Right lobe of liver (tissue), 4 donors: ENCODE results near the gene FAM78B.

Experiments
- POLR2A ChIP-seq: fragments of 450-650 bp; IDR thresholded peaks from one replicate; pipeline ENCODE4 v1.6.1; 2017; ENCODE audit warnings: antibody characterized with exemption, mild to moderate bottlenecking
- TF ChIP-seq, protein P1 (sequence below), 4 donors: fragments of 200-600 bp in 3 of 4; fragments of 450-650 bp in 1 of 4; IDR thresholded peaks; one replicate each; pipeline versions ENCODE4 v1.5.1 to v1.8.0; 2016 to 2022; ENCODE audit warnings: antibody characterized with exemption in 4 of 4, mild to moderate bottlenecking in 2 of 4
- donor health status: DM: no; HTN: no; CAD: no.
- donor health status: DM: no; HTN: no; CAD: no.
- donor health status: DM: no; HTN: yes; CAD: no.

DNA sequence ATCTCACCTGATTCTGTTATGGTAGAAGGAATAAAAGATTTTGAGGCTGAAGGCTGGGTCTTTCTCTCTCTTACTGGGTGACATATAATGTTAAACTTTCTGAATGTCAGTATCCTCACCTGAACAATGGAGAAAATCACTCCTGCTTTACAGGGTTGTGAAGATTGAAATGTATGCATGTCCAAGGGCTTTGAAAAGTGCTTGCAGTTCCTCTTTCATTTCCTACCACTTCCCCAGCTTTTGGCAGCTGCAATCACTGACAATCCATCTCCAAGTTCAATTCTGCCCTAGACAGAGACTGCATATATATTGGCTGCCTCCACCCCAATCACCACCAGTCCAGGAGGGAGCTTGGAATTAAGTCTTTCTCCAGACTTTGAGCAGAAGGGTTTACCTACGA is 39.8 kb downstream of the FAM78B start:
- TF ChIP-seq POLR2A: no peak
- TF ChIP-seq, protein P1, sequence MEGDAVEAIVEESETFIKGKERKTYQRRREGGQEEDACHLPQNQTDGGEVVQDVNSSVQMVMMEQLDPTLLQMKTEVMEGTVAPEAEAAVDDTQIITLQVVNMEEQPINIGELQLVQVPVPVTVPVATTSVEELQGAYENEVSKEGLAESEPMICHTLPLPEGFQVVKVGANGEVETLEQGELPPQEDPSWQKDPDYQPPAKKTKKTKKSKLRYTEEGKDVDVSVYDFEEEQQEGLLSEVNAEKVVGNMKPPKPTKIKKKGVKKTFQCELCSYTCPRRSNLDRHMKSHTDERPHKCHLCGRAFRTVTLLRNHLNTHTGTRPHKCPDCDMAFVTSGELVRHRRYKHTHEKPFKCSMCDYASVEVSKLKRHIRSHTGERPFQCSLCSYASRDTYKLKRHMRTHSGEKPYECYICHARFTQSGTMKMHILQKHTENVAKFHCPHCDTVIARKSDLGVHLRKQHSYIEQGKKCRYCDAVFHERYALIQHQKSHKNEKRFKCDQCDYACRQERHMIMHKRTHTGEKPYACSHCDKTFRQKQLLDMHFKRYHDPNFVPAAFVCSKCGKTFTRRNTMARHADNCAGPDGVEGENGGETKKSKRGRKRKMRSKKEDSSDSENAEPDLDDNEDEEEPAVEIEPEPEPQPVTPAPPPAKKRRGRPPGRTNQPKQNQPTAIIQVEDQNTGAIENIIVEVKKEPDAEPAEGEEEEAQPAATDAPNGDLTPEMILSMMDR (IDR thresholded peaks at IDR 0.05): no peak
